GM18861 (cell line): ENCODE measurements around the gene SDC3.
"Not testable (repeated sequence)": the region's sequence is repeated elsewhere in the genome, so short reads cannot be mapped to it uniquely, and the experiment has no call there.

Source experiments
- ATAC-seq: cut with Tn5 transposase; IDR thresholded peaks from one replicate; pipeline ENCODE4 v1.9.1; 2021; ENCODE audit not compliant: unreplicated experiment

SDC3 gene, protein sequence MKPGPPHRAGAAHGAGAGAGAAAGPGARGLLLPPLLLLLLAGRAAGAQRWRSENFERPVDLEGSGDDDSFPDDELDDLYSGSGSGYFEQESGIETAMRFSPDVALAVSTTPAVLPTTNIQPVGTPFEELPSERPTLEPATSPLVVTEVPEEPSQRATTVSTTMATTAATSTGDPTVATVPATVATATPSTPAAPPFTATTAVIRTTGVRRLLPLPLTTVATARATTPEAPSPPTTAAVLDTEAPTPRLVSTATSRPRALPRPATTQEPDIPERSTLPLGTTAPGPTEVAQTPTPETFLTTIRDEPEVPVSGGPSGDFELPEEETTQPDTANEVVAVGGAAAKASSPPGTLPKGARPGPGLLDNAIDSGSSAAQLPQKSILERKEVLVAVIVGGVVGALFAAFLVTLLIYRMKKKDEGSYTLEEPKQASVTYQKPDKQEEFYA

DNA sequence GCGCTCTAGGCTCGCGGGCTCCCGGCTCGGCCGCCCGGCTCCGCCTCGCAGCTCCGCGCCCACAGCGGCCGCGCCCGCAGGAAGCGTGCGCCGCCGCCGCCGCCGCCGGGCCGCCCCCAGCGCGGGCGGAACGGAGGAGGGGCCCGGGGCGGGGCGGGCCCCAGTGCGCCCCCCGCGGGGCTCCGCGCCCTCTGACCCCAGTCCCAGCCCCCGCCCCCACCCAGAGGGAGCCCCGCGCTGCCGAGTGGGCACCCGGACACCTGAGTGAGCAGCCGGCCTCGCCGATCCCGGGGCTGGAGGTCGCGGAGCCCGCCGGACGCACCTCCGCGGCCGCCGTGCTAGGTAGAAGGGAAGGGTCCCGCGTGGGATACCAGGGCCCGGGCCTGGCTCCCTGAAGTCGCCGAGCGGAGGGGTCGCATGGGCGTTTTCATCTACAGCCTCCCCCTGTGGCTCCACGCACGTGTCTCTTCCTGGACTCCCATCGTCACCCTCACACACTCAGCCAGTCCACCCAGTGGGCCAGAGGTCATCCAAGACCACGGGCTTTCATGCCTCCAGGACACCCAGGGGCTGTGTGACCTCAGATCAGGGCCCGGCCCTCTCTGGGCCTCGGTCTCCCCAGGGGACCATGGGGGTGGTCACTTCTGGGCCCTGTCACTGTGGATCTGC, at the start of gene SDC3:
Gene SDC3, minus strand, starts transcription at position 63 of the 669 bp plus-strand sequence. CDS start 172 bp downstream, outside the sequence.
- no peak for ATAC-seq

DNA sequence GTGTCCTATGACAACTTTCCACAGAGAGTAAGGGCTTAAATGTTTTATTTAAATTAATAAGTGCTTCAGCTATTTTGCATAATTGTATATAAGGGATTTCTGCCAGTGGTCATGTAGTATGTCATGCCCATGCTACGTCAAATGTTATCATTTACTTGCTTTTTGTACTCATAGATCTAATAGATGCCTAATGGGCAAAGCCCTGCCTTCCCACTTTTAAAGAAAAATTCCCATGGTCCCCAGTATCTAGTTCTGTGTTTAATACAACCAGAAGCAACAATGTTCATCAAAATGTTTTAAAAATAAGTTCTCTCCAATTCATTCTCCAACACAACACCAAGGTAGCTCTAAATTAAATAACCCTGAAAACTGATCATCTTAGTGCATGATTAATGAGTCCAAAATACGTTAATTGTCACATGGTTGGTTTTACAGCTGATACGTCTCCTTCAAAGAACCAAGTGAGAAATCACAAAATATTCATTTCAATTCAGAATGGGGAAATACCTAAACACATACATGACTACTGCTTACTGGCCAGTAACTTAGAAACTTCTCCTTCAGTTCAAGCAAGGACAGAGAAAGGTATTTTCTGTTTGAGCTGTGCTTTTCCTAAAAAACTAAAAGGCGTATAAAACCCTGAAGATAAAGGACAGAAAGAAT, 49.1 kb upstream of the SDC3 start:
- ATAC-seq: no peak

DNA sequence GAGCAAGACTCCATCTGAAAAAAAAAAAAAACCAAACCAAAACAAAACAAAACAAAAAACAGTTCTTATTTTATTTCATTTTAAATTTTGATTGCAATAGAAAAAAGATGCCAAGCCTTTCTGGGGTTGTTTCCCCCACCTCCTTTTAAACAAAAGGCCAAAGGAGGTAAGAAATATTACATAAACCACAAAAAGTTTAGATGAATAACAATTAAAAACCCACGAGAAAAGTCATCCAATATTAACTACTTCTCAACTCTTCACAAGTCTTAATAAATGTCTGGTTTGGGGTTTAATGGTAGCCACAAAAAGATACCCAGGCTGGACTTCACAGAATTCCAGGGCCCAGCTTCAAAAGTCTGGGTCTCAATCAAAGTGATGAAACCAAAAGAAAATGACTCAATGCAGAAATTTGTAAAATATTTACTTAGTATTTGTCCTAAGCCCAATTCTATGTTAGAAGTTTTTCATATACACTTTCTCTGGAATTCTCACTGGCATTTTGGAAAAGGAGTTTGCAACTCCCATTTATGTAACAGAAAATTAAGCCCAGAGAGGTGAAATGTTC, 47.0 kb upstream of the SDC3 start:
- no peak for ATAC-seq

DNA sequence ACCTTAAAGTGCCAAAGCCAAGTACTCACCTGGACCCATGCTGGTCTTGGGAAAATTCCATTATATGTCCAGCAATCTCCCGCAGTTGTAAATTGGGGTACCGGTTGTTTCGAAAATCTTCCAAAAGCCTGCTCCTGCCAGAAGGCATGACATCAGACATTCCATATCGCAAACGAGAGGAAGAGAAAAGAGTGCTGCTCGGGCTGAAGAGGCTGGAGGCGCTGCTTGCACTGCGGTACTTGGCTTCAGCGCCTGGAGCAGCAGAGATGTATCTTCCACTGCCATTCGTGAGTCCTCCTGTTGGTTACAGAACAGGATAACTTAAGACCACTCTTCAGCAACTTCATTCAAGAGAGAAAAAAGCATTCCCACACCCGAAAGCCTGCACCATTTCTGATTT, 45.1 kb upstream of the SDC3 start:
- ATAC-seq: no peak

DNA sequence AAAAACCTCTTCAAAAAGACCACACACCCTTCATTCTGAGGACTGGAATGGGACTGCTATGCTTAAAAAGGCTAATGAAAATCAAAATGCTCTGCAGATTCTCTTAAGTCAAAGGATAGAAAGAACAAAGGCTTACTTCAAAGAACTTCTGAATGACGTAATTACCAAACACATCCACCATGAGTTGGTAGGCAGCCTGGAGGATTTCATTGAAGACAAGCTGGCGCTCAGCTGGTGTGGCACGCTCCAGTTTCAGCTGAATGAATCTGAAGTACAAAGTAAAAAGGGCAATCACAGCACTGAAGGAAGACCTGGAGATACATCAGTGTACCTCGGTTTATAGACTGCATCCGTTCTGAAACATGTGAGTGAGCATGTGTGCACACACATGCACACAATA, 43.5 kb upstream of the SDC3 start:
- ATAC-seq: no peak

DNA sequence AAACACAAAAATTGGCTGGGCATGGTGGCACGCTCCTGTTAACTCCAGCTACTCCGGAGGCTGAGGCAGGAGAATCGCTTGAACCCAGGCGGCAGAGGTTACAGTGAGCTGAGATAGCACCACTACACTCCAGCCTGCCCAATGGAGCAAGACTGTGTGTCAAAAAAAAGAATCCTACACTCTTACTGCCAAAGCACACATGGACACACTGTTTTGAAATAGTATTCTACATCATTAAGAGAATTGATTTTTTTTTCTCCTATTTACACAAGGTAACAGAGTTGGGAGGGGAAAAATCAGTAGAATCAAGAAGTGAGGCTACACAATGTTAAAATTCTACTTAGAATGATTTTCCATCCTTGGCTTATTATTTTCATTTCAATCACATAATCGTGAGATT, 42.1 kb upstream of the SDC3 start:
- ATAC-seq: no peak

DNA sequence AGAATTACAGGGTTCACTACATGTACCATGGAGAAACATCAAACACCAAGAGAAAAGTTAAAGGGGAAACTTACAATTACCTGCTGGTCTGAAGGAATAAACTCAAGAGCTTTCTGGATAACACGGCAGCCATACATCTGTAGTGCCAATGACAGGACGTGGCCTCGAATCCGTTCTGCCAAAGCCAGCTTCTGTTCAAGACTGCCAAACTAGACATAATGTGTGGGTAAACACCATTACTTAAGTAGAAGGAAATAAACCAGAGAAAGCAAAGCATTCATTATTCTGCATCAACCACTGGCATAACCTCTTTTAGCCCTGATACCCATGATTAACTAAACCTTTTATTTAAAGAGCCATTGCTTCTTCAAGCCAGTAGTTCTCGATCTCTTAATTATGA, 41.5 kb upstream of the SDC3 start:
- no peak for ATAC-seq

DNA sequence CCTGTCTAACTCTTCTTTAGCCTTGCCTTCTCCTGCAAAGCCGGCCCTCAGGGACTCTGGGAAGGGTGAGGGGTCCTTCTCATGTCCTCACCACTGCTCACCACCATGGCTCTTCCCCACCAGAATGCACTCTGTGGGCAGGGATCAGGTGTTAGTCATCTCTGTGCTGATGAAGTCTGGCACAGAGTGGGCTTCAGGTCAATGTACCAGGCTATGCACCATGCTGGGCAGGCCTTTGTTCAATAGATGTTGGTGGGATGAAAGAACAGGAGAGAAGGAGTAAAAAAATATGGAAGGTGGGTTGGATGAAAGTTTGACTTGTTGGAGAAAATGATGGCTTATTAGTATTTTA, 40.9 kb upstream of the SDC3 start:
- not testable (repeated sequence) for ATAC-seq

DNA sequence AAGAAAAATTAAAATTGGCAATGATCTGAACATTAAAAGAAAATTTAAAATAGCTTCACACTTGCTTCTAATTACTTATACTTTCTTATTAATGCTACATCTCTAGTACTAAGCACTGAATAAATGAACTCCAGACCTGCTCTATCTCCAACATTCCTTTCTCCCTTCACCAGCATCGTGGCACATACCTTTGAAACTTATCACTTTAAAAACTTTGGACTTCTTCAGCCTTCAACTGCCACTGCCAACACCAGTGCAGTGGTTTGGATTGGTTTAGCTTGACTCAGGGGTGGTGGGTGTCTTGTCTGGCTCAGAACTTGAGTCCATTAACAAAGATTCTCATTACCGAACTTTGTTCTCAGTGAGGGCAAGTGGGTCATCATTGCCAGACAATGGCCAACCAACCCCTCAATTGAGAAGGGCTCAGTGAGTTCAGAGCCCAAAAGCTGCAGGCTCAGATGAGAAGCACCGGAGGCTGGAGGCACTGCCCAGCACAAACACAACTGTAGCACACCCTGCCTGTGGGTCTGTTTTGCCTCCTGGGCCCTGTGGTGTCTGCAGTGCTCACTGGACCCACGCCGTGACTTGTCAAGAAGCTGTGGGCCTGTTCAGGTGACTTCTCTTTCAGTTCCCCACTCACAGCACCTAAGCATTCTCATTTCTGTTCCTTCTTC, 40.4 kb upstream of the SDC3 start:
- not testable (repeated sequence) for ATAC-seq

DNA sequence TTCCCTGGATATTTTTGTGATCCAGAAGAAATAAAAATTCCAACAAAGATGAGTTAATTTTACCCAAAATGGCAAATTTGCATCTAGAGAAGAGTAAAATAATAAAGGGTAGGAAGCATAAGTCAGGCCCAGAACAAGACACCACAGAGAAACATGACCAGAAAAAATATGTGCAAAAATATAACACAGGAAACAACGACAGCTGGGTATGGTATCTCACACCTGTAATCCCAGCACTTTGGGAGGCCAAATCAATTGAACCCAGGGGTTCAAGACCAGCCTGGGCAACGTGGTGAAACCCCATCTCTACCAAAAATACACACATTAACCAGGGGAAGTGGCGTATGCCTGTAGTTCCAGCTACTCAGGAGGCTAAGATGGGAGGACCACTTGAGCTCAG, 39.7 kb upstream of the SDC3 start:
- no peak for ATAC-seq

DNA sequence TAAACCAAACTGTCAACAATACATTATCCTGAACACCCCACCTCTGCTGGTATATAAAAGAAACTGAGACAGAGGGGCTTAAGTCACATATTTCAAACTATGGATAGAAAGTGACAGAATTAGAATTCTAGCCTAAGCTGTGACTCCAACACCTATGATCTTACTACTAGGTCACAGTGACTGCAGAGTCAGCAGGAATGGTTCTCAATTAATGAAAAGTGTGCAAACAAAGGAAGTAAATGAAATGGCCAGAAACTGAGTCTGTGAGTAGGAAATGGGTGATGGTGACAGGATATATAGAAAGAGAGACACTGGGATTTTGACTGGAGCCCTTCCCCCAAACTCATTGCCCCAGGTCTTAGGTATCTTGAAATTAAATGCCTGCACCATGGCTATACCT, 38.7 kb upstream of the SDC3 start:
- no peak for ATAC-seq

DNA sequence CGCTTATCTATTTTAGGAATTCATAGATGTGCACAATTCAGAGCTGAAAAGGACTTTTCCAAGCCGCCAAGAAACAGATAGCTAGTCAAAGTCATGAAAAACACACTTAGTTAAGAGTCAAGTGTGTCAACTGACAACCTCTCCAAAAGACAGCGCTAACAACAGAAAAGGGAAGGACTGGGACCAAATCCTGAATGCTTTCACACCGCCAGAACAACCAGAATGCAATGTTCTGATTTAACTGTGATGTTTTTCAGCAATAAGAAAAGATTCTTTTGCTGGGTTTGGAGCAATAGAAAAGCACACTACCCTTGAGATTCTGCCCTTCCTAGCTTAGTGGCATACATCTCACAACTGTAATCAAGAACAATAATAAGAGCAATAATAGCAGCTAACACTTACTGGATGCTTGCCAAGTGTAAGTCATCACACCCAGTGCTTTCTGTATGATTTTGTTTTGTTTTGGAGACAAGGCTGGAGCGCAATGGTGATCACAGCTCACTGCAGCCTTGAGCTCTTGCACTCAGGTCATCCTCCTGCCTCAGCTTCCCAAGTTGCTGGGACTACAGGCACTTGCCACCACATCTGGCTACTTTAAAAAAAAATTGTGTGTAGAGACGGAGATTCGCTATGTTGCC, 33.9 kb upstream of the SDC3 start:
- no peak for ATAC-seq

DNA sequence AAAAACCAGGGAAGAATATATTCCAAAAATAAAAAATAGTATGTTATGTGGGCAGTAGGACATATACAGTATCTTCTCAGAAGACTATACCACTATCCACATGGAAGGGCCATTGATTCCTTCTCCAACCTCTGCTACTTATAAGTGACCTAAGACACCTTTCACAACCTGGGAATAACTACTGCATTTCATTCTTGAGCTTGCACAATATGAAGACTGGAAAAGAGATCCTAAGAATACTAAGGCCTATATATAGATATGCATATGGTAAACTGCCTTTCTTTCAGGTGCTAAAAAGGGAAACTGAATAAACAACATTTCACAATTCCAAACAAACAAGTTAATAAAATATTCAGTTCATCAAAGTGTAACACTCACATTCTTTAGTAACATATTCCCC, 32.0 kb upstream of the SDC3 start:
- no peak for ATAC-seq

DNA sequence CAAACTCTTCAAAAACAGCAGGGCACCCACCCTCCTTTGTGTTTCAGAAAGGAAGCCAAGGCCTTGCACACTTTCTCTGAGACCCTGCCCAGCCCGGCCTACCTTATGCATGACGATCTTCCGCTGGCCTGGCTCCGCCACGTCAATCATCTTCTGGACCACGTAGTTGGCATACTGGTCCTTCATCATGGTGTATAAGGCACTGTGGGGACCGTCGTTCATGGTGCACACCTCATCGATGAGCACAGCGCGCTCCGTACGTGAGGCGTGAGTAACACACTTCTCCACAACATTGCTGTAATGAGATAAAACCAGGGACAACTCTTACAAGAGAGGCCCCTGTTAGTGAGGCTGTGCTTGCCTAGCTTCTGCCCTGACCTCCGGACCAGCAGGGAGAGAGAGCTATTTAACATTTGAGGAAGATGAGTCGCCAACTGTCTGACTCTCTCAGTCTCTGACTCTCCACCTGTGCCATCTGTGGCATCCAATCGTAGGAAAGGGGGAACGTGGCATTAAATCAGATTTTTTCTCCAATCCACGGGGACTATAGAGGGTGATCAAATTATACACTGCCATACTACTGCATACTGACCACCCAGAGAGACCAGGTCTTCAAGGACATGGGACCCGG, 28.1 kb upstream of the SDC3 start:
- no peak for ATAC-seq

DNA sequence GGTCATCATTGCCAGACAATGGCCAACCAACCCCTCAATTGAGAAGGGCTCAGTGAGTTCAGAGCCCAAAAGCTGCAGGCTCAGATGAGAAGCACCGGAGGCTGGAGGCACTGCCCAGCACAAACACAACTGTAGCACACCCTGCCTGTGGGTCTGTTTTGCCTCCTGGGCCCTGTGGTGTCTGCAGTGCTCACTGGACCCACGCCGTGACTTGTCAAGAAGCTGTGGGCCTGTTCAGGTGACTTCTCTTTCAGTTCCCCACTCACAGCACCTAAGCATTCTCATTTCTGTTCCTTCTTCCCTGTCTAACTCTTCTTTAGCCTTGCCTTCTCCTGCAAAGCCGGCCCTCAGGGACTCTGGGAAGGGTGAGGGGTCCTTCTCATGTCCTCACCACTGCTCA, 27.2 kb upstream of the SDC3 start:
- ATAC-seq: not testable (repeated sequence)

DNA sequence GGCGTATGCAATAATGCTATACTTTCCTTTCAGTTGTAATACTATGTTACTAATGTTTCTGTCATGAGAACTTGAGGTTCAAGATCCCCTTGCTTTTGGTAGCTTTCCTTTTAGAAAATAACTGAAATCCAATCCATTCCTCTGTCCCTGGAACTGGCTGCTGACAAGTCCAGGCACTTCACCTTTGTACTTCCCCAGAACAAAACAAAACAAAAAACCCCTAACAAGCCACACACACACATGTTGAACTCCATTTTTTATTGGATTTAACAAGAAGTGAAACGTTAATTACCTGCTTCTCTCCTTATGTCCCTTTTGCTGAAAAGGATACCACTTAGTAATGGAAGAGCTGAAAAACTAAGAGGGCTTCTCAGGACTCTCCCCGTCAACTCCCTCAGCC, 26.1 kb upstream of the SDC3 start:
- no peak for ATAC-seq

DNA sequence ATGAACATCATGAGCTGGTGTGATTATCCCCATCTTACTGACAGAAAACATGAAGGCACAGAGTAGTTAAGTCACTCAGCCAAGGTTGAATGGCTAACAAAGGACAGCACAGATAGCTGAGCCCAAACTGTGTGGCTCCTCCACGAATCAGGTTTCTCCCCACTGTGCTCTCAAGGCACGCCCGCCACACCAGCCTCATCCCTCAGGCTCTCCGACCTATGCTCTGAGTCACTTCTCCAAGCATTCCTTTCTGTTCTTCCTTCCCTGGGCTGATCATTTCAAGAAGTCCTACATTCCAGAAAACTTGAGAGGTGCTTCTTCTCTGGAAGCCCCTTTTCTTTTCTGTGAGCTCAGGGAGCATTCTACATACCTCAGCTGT, 25.3 kb upstream of the SDC3 start:
- ATAC-seq: no peak

DNA sequence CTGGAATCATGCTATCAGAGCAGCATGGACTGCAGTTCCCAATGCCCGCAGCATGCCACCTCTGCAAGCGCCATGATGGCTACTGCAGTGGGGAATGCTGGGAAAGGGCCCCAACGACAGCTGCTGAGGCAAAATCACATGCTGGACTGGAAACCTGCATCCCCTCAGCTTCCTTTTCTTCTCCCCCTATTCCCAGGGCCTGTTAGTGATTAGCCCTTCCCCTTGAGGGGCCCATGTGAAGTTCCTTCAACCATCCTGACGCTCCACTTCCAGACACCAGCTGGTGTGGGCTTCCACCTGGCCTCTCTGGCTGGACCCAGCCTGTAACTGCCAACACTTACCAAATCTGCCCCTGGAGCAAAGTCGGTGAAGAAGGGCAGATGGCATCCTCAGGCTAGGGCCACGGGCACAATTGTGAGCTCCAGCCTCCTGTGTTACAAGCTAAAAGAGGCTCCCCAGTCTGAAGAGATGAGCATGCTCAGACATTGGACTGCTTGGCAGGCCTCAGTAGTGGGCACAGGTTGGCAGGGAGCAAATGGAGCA, 22.1 kb upstream of the SDC3 start:
- ATAC-seq: no peak

DNA sequence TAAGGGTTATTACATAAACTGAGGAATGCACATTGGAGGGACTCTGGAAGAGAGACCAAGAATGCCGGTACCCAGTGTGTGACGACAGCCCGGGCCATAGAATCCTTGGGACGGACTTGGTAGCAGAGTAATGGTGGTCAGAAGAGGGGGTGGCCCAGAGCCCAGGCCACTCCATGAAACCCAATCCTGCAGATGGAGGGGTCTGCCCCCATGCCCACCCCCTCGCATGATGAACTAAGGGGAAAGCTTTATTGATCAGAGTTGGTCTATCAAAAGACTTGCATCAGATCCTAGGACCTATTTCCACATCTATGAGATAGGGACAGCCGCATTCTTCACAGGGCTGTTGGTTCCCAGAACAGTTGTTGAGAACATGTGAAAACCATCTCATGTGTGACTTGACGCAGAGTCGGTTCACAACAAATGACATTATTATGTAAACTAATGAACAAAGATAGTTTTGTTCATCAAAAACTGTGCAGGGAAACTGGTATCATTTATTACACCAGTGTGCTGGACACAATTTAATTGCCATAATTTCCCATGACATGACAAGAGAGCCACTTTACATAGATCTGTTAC, 21.5 kb upstream of the SDC3 start:
- ATAC-seq: no peak
